Tibial nerve (tissue), 4 donors: ENCODE results near the gene NRXN2. TPM values are rescaled to one million over a fixed set of nuclear protein-coding genes. Genes with fewer than 3 reads are reported as not detected.

Source experiments
- DNase-seq, 2 donors: peaks; one replicate each; pipeline ENCODE4 v3.0.0-alpha.2; 2019; ENCODE audit warnings: low spot score in 2 of 2
- H3K27ac ChIP-seq, 4 donors: fragments of 200-600 bp; sonication (generic) in 3 of 4; one replicate each; pipeline ENCODE4 v1.5.1; 2017 to 2019; ENCODE audit warnings: mild to moderate bottlenecking in 1 of 4
- H3K27me3 ChIP-seq, 2 donors: fragments of 200-600 bp; sonication (generic) in 1 of 2; one replicate each; pipeline versions ENCODE4 v1.5.1 to v1.6.0; 2017 to 2019
- H3K36me3 ChIP-seq, 3 donors: fragments of 200-600 bp; sonication (generic); one replicate each; pipeline ENCODE4 v1.5.1; 2018 to 2019
- H3K4me1 ChIP-seq, 4 donors: fragments of 200-600 bp; sonication (generic) in 3 of 4; one replicate each; pipeline ENCODE4 v1.5.1; 2017 to 2019
- H3K4me3 ChIP-seq, 4 donors: fragments of 200-600 bp; sonication (generic) in 3 of 4; one replicate each; pipeline ENCODE4 v1.5.1; 2017 to 2019; ENCODE audit warnings: mild to moderate bottlenecking in 1 of 4, moderate library complexity in 1 of 4
- H3K9me3 ChIP-seq, 4 donors: fragments of 200-600 bp; sonication (generic) in 3 of 4; one replicate each; pipeline ENCODE4 v1.5.1; 2017 to 2019
- CTCF ChIP-seq, 5 experiments: fragments of 200-600 bp in 3 of 5; fragments of 450-650 bp in 2 of 5; sonication (generic) in 3 of 5; IDR thresholded peaks; one replicate each; pipeline ENCODE4 v1.5.1; 2016 to 2019; ENCODE audit warnings: antibody characterized with exemption in 5 of 5, mild to moderate bottlenecking in 3 of 5, moderate library complexity in 2 of 5
- EP300 ChIP-seq, 2 donors: sonication (generic); formaldehyde crosslinking; IDR thresholded peaks; one replicate each; pipeline ENCODE4 v1.6.1; 2017; ENCODE audit warnings: antibody characterized with exemption in 2 of 2, mild to moderate bottlenecking in 1 of 2
- POLR2A ChIP-seq, 2 donors: fragments of 450-650 bp; IDR thresholded peaks; one replicate each; pipeline ENCODE4 v1.6.1; 2017; ENCODE audit warnings: antibody characterized with exemption in 2 of 2, mild to moderate bottlenecking in 2 of 2, moderate library complexity in 2 of 2
- WGBS, 2 donors: methylation state at CpG; one replicate each; pipeline ENCODE4 v1.1.5; 2018; 5-methylcytosine and 5-hydroxymethylcytosine counted together
- total RNA-seq, 4 donors: library from RNA; depleted of rRNA; stranded (reverse); fragments of >200 nt; gene quantifications; one replicate each; pipeline ENCODE4 v1.1.0, GENCODE V29; 2016

NRXN2 gene
- total RNA-seq, 4 donors from 2014 or later: 1.7 to 25.5 (median 8.7) TPM

- Histone ChIP-seq H3K4me3 (peak overlapping the region; percentile 35 to 72 (median 56)), H3K27me3 (peaks cover 0 to 37% of the 10 kb centered on the region in 2 donors), H3K9me3 (no peaks in the 10 kb centered on the region), H3K27ac (peak overlapping the region; percentile 61 to 93 (median 87)), H3K4me1 (peaks cover 0 to 52% (median 34%) of the 10 kb centered on the region in 4 donors), H3K36me3 (peaks cover 0 to 7% (median 0%) of the 10 kb centered on the region in 3 donors)
- no peak for TF ChIP-seq EP300 (IDR thresholded peaks at IDR 0.05)
- no peak for TF ChIP-seq POLR2A (IDR thresholded peaks at IDR 0.05)
- 0 to 1% methylated on average over 16 to 37 of the region's 89 CpGs for WGBS, 2 donors
- no peak for DNase-seq
Observed at GRCh38 chr11:64744544-64745188, 21.7 kb upstream of the NRXN2 start.

- DNase-seq: peak; percentile 56 to 68
- H3K27me3 ChIP-seq: peaks cover 0 to 37% of the 10 kb centered on the region in 2 donors
- H3K4me1 ChIP-seq: peaks cover 0 to 52% (median 34%) of the 10 kb centered on the region in 4 donors
- WGBS, 2 donors: 2 to 3% methylated on average over 28 to 56 of the region's 57 CpGs
- no peaks in the 10 kb centered on the region for H3K9me3 ChIP-seq
- peak within 1 kb of the TSS; percentile 35 to 72 (median 56) for H3K4me3 ChIP-seq
- peak within 1 kb of the TSS; percentile 66 to 93 (median 87) for H3K27ac ChIP-seq
- H3K36me3 ChIP-seq: peaks cover 0 to 11% (median 0%) of the 10 kb centered on the region in 3 donors
- TF ChIP-seq EP300 (IDR thresholded peaks at IDR 0.05) (peak in 1 of 2 donors; percentile 20), POLR2A (IDR thresholded peaks at IDR 0.05) (no peak), CTCF (IDR thresholded peaks at IDR 0.05) (peak; percentile 51 to 75 (median 70))
Observed at GRCh38 chr11:64743591-64744543, 20.9 kb upstream of the NRXN2 start, which contains the start of gene RASGRP2. Gene RASGRP2 (minus strand): TSS chr11:64744142. CDS start chr11:64742866, 1,276 bp downstream.

- Histone ChIP-seq H3K4me1 (peaks cover 0 to 52% (median 34%) of the 10 kb centered on the region in 4 donors), H3K9me3 (no peaks in the 10 kb centered on the region), H3K27me3 (peaks cover 0 to 37% of the 10 kb centered on the region in 2 donors), H3K27ac (peak overlapping the region; percentile 66 to 89 (median 86)), H3K4me3 (peak overlapping the region; percentile 35 to 72 (median 56)), H3K36me3 (peaks cover 0 to 15% (median 0%) of the 10 kb centered on the region in 3 donors)
- peak; percentile 57 to 64 for DNase-seq
- WGBS, 2 donors: 1 to 2% methylated on average over 32 of the region's 58 CpGs
- TF ChIP-seq CTCF (IDR thresholded peaks at IDR 0.05): peak; percentile 70 to 86 (median 80)
- no peak for TF ChIP-seq POLR2A (IDR thresholded peaks at IDR 0.05)
Observed at GRCh38 chr11:64742889-64743590, 20.0 kb upstream of the NRXN2 start.

GRCh38 chr11:64742087-64742888, 19.3 kb upstream of the NRXN2 start:
- H3K9me3 ChIP-seq: no peaks in the 10 kb centered on the region
- no peak for DNase-seq
- WGBS, 2 donors: 8 to 10% methylated on average over 42 to 45 of the region's 54 CpGs
- peak overlapping the region in 3 of 4 donors; percentile 85 to 89 (median 88) for H3K27ac ChIP-seq
- H3K27me3 ChIP-seq: peaks cover 0 to 37% of the 10 kb centered on the region in 2 donors
- H3K36me3 ChIP-seq: peaks cover 0 to 15% (median 0%) of the 10 kb centered on the region in 3 donors
- H3K4me3 ChIP-seq: peak overlapping the region; percentile 35 to 72 (median 56)
- no peak for TF ChIP-seq CTCF (IDR thresholded peaks at IDR 0.05)
- peak in 1 of 2 donors; percentile 6 for TF ChIP-seq POLR2A (IDR thresholded peaks at IDR 0.05)
- no peak for TF ChIP-seq EP300 (IDR thresholded peaks at IDR 0.05)
- H3K4me1 ChIP-seq: peaks cover 0 to 52% (median 34%) of the 10 kb centered on the region in 4 donors
